KOPT-K1 (cell line): ENCODE data around the gene SORCS3.

ENCODE experiments used
- H3K27ac ChIP-seq: fragments of 200-600 bp; sonication (generic); 2 replicates; pipeline ENCODE4 v1.5.1; 2016; ENCODE audit warnings: antibody characterized with exemption, mild to moderate bottlenecking, low read depth, low read length; ENCODE audit not compliant: poor library complexity, severe bottlenecking
- H3K36me3 ChIP-seq: fragments of 200-600 bp; sonication (generic); 2 replicates; pipeline ENCODE4 v1.5.1; 2017; ENCODE audit warnings: antibody characterized with exemption, mild to moderate bottlenecking, low read length, moderate library complexity; ENCODE audit not compliant: insufficient read depth
- H3K9me3 ChIP-seq: fragments of 200-600 bp; sonication (generic); 2 replicates; pipeline ENCODE4 v1.5.1; 2017; ENCODE audit warnings: antibody characterized with exemption, low read length, mild to moderate bottlenecking; ENCODE audit not compliant: insufficient read depth, poor library complexity, severe bottlenecking

The SORCS3 gene

DNA sequence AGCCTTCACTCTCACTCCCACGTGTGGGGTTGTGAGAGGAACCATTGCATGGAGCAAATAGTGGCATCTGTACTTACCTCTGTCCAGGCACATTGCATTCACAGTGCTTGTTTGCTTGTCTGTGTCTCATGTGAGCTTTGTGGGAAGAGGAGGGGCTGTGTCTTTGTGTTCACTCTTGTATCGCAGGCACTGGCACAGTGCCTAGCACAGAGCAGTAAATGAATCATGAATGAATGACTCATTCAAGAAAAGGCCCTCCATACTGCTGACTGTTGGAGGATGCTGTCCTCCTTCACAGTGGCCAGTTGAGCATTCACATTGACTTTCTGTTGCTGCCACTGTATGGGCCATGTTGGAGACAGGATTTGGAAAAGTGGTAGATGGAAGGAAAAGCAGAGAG is 125.3 kb downstream of the SORCS3 start:
- Histone ChIP-seq H3K36me3 (no peaks in the 10 kb centered on the region), H3K9me3 (no peaks in the 10 kb centered on the region), H3K27ac (no peak overlapping the region)

DNA sequence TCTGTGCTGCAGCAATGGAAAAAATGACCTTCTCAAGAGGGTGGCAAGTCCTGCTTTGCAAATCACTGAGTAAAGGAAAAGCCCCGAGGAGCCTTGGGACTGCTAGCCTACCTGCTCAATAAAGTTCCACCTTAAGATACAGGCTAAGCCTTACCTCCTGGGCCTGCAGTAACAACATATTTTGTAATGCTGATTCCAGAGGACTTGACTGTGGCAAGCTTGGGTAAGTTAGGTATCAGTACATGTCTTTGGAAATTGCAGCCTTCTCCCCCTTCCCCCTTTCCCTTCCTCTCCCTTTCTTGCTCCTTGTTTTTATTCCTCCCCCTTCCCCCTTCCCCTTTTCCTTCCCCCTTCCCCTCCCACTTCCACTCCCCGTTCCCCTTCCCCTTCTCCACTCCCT is 126.2 kb downstream of the SORCS3 start:
- Histone ChIP-seq H3K9me3 (no peaks in the 10 kb centered on the region), H3K36me3 (no peaks in the 10 kb centered on the region), H3K27ac (no peak overlapping the region)

- H3K9me3 ChIP-seq = no peaks in the 10 kb centered on the region
- no peak overlapping the region for H3K27ac ChIP-seq
- no peaks in the 10 kb centered on the region for H3K36me3 ChIP-seq
Measured at GRCh38 chr10:104767745-104768144, 126.7 kb downstream of the SORCS3 start.

DNA sequence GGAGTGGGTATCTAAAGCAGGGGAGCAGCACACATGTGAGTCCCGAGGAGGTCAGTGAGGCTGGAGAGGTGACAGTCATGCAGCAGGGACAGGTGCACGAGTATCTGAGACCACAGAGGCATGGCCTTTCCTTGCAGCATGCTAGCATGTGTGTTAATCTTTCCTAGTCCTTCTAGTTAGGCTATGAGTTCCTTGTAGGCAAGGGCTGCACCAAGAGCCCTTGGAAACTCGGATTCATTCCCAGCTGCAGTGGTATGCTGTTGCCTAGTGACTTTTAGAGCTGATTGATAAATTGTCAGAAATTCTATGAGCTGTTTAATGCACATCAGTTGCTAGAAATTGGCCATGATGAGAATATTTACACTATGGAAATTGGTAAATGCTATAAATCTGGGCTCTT is 132.0 kb downstream of the SORCS3 start:
- no peaks in the 10 kb centered on the region for H3K9me3 ChIP-seq
- H3K27ac ChIP-seq = no peak overlapping the region
- H3K36me3 ChIP-seq = no peaks in the 10 kb centered on the region

DNA sequence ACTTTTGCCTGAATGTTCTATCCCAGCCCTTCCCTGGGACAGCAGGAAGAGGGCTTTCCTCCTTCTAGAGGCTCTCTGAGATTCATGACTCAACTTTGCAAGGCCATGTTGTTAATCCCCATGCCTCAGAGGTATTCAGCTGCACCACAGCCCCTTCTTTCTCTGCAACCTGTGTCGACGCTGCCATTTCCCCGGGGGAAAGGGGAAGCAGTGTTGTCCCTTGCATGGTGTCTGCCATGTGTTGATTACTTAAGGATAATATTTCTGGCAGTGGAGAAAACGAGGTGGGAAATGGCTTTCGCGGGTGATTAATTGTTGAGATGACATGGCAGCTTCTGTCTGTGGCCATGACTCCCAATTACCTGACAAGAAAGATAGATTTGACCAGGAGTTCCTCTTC is 133.1 kb downstream of the SORCS3 start:
- no peaks in the 10 kb centered on the region for H3K9me3 ChIP-seq
- H3K27ac ChIP-seq = no peak overlapping the region

DNA sequence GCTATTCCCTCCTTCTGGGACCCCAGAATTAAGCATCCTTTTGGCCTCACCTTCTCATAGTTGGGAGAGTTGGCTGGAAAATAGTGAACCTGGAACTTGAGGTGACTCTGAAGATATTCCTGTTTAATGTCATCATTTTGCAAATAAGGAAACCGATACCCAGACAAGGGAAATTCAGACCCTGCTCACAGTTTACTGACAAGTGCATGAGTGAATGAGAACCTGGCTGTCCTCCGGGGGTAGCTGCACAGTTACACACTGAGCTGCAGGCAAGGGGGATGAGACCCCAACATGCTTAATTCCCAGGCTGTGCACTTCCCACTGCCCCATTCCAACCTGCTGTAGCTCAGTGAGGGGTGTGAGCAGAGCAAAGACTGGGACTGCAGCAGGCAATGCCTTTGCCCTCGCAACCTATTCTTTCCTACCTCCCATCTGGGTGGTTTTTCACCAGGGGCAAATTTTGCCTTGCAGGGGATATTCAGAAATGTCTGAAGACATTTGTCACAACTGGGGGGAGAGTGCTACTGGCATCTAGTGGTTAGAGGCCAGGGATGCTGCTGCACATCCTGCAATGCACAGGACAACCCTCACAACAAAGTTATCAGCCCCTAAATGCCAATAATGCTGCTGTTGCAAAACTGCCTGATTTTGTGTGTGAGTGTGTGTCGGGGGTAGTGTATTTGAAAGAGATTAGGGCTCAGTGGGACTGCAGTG is 136.2 kb downstream of the SORCS3 start:
- no peaks in the 10 kb centered on the region for H3K36me3 ChIP-seq
- H3K9me3 ChIP-seq = no peaks in the 10 kb centered on the region
- no peak overlapping the region for H3K27ac ChIP-seq

More for the DNA sequence above, 133.1 kb downstream of the SORCS3 start:
- no peaks in the 10 kb centered on the region for H3K36me3 ChIP-seq

GRCh38 chr10:104778371-104778770 is 137.3 kb downstream of the SORCS3 start:
- no peaks in the 10 kb centered on the region for H3K36me3 ChIP-seq
- H3K27ac ChIP-seq = no peak overlapping the region
- no peaks in the 10 kb centered on the region for H3K9me3 ChIP-seq

GRCh38 chr10:104779701-104780100 is 138.6 kb downstream of the SORCS3 start:
- Histone ChIP-seq H3K27ac (no peak overlapping the region), H3K36me3 (no peaks in the 10 kb centered on the region), H3K9me3 (no peaks in the 10 kb centered on the region)

DNA sequence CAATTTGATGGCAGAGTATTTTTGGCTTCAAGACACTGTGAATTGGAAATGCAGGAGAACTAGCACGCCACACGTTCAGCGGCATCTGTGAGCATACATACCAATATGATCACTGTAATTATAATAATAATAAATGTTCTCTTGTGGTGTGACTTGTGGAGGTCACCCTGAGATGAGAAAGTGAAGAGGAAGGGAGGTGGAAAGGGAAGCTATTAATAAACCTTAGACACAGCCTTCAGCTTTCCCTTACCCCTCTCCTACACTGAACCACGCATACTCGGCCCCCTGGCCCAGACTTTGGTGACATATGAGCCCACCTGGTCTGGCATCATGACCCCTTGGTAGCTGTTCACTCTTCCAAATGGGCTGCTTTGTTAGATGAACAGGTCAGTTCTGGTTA is 139.1 kb downstream of the SORCS3 start:
- H3K27ac ChIP-seq = no peak overlapping the region
- H3K9me3 ChIP-seq = no peaks in the 10 kb centered on the region
- no peaks in the 10 kb centered on the region for H3K36me3 ChIP-seq

DNA sequence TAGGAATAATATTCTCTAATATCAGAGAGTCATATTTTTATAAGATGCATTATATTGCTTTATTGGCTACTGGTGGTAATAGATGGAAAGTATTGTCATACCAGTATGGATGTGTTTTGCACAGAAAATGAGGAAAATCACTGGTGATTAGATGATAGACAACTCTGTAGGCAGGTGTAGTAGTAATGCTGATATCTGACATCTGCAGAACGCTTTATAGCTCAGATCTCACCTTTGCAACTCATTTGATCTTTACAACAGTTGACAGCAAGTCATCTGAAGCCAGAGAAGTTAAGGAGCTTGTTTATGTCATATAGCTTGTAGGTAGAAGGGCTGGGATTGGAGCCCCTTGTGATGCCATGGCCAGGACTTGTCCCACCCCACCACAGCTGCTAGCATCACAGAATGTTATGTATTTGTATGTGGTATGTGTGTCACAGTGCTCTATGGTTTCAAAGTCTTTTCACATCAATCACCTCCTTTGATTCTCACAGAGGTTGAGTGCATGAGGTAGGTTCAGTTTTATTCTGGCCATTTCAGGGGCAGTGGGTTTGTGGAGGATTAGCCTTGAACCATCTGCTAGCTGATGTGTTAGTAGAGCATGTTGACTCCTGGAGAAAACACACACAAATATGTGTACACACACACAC is 140.0 kb downstream of the SORCS3 start:
- no peak overlapping the region for H3K27ac ChIP-seq
- no peaks in the 10 kb centered on the region for H3K9me3 ChIP-seq
- H3K36me3 ChIP-seq = no peaks in the 10 kb centered on the region

DNA sequence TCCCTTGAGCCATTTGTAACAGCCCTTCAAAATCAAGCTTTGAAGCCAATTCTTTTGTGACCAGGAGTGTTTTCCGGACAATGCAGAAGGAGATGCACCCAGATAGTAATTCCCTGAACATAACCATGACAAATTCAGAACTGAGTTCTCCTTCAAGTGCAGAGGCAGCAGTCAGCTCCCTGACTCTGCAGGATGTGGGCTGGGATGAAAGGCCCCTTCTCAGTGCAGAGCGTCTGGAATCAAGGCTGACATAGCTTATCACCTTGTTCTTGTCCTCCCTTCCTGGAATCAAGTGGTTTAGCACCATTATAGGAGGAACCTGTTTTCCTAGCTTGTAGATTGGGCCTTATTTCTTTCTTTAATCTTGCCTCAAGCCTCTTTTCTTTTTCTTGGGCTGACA is 143.4 kb downstream of the SORCS3 start:
- no peak overlapping the region for H3K27ac ChIP-seq
- no peaks in the 10 kb centered on the region for H3K9me3 ChIP-seq
- no peaks in the 10 kb centered on the region for H3K36me3 ChIP-seq

- no peaks in the 10 kb centered on the region for H3K9me3 ChIP-seq
- no peak overlapping the region for H3K27ac ChIP-seq
- no peaks in the 10 kb centered on the region for H3K36me3 ChIP-seq
Measured at GRCh38 chr10:104791471-104791870, 150.4 kb downstream of the SORCS3 start.

DNA sequence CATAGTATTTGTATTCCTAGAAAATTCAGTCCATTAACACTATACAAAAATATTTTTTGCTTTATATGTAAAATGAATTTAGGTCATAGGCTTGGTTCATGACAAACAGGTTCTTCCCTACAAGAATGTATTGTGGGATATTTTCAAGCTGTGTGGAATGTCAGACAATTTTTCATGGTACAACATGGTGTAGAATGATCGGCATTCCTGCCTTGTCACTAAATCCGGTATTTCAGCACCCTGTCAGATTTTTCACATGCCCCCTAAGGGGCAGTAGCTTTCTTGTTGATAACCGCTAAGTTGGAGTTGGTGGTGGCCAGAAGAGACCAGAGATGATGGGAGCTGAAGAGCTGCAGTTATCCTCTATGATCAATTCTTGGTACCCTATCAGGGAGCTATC is 154.3 kb downstream of the SORCS3 start:
- Histone ChIP-seq H3K27ac (no peak overlapping the region), H3K9me3 (no peaks in the 10 kb centered on the region), H3K36me3 (no peaks in the 10 kb centered on the region)

- no peaks in the 10 kb centered on the region for H3K9me3 ChIP-seq
- H3K27ac ChIP-seq = no peak overlapping the region
- H3K36me3 ChIP-seq = no peaks in the 10 kb centered on the region
Measured at GRCh38 chr10:104796823-104797222, 155.7 kb downstream of the SORCS3 start.

DNA sequence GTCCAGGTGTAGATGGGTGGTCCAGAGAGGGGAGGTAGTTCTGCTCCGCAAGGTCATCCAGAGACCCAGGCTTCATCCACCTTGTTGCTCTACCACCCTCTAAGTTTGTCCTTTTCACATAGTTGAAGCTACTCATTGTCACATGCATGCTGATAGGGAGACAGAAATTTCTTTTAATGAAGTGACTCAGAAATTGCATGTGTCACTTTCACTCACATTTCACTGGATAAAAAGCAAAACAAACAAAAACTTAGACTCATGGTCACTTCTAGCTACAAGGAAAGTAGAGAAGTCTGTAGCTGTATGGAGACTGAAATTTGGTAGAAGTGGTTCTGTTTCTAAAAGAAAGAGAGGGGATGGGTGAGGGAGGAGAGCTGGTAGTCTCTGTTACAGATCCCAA is 161.9 kb downstream of the SORCS3 start:
- Histone ChIP-seq H3K27ac (no peak overlapping the region), H3K9me3 (no peaks in the 10 kb centered on the region), H3K36me3 (no peaks in the 10 kb centered on the region)

DNA sequence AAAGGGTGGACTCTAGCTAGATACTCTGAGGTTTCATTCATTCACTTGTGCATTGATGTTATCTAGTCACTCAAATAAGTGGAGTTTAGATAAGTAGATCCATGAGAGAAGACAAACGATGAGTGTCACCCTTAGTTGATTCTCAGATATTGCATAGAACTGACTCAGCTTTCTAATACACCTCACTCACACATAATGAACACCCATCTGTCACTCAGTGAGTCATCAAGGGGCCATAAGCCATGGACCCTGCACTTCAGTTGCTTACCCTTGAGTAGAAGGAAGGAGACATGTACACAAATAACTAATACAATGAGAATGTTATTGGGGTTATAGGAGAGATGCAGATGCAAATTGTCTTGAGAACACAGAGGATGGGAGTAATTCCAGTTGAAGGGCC is 163.8 kb downstream of the SORCS3 start:
- Histone ChIP-seq H3K9me3 (no peaks in the 10 kb centered on the region), H3K27ac (no peak overlapping the region), H3K36me3 (no peaks in the 10 kb centered on the region)
